WTC11 (cell line): ENCODE data around the gene MYO16. TPM values are rescaled to one million over a fixed set of nuclear protein-coding genes. Genes with fewer than 3 reads are reported as not detected.

Source experiments
- ATAC-seq: fragments of 200-7000 bp; cut with Tn5 transposase; 2 replicates; pipeline ENCODE4 v1.10.0; 2021; ENCODE audit warnings: mild to moderate bottlenecking, moderate library complexity
- CTCF ChIA-PET: fragments of 300-600 bp; sonication (Branson Sonifier 250); formaldehyde crosslinking; loops from one replicate; lab custom pipeline; 2021; ENCODE audit warnings: antibody characterized with exemption; lab: Charles Lee
- POLR2A ChIA-PET: fragments of 350-600 bp; sonication (Branson Sonifier 250); formaldehyde crosslinking; loops from one replicate; lab custom pipeline; 2021; ENCODE audit warnings: antibody characterized with exemption; lab: Charles Lee
- DNase-seq: peaks from one replicate; pipeline ENCODE4 v3.0.0; 2021; ENCODE audit warnings: low spot score
- H3K27ac Mint-ChIP-seq: 2 replicates; pipeline ENCODE4 v1.8.0; 2021; ENCODE audit warnings: mixed read lengths
- H3K27me3 Mint-ChIP-seq: 2 replicates; pipeline ENCODE4 v1.8.0; 2021; ENCODE audit warnings: low read depth, mild to moderate bottlenecking, moderate library complexity, mixed read lengths
- H3K36me3 Mint-ChIP-seq: 2 replicates; pipeline ENCODE4 v1.8.0; 2021; ENCODE audit warnings: mixed read lengths
- H3K4me1 Mint-ChIP-seq: 2 replicates; pipeline ENCODE4 v1.8.0; 2022; ENCODE audit warnings: mixed read lengths
- H3K4me3 Mint-ChIP-seq: 2 replicates; pipeline ENCODE4 v1.8.0; 2021; ENCODE audit warnings: mild to moderate bottlenecking, moderate library complexity, mixed read lengths
- H3K9me3 Mint-ChIP-seq: 2 replicates; pipeline ENCODE4 v1.8.0; 2021; ENCODE audit warnings: mixed read lengths
- ATF1 ChIP-seq: sonication (generic); formaldehyde crosslinking; IDR thresholded peaks from 2 replicates; pipeline ENCODE4 v1.8.1; 2023; ENCODE audit warnings: mild to moderate bottlenecking, moderate library complexity, missing genetic modification reagents
- CREM ChIP-seq: sonication (generic); formaldehyde crosslinking; IDR thresholded peaks from 2 replicates; pipeline ENCODE4 v1.8.1; 2022; ENCODE audit warnings: mild to moderate bottlenecking, missing genetic modification reagents, moderate library complexity
- ESRRA ChIP-seq: sonication (generic); formaldehyde crosslinking; IDR thresholded peaks from 2 replicates; pipeline ENCODE4 v1.8.1; 2022; ENCODE audit warnings: mild to moderate bottlenecking, missing genetic modification reagents, borderline replicate concordance
- ETV6 ChIP-seq: sonication (generic); formaldehyde crosslinking; IDR thresholded peaks from 2 replicates; pipeline ENCODE4 v1.8.1; 2022; ENCODE audit warnings: mild to moderate bottlenecking, missing genetic modification reagents
- FOXP1 ChIP-seq: sonication (generic); formaldehyde crosslinking; IDR thresholded peaks from 2 replicates; pipeline ENCODE4 v1.8.0; 2022; ENCODE audit warnings: missing genetic modification reagents, mild to moderate bottlenecking, moderate library complexity, borderline replicate concordance
- HMGA2 ChIP-seq: fragments of 250-450 bp; sonication (Bioruptor Pico); IDR thresholded peaks from 2 replicates; pipeline ENCODE4 v1.4.0; 2021; ENCODE audit warnings: mild to moderate bottlenecking, moderate library complexity
- KAT7 ChIP-seq: sonication (generic); formaldehyde crosslinking; IDR thresholded peaks from 2 replicates; pipeline ENCODE4 v1.8.1; 2023; ENCODE audit warnings: missing genetic modification reagents, mild to moderate bottlenecking, borderline replicate concordance
- MYBL2 ChIP-seq: sonication (generic); formaldehyde crosslinking; IDR thresholded peaks from 2 replicates; pipeline ENCODE4 v1.8.1; 2023; ENCODE audit warnings: mild to moderate bottlenecking, moderate library complexity, missing genetic modification reagents
- NFATC4 ChIP-seq: fragments of 250-450 bp; sonication (Bioruptor Pico); IDR thresholded peaks from 2 replicates; pipeline ENCODE4 v1.9.0; 2021; ENCODE audit warnings: mild to moderate bottlenecking
- RORB ChIP-seq: fragments of 250-450 bp; sonication (Bioruptor Pico); IDR thresholded peaks from 2 replicates; pipeline ENCODE4 v1.9.0; 2021; ENCODE audit warnings: mild to moderate bottlenecking
- SP1 ChIP-seq: sonication (generic); formaldehyde crosslinking; conservative IDR thresholded peaks from 2 replicates; pipeline ENCODE4 v1.8.1; 2022; ENCODE audit warnings: missing genetic modification reagents
- ZBTB21 ChIP-seq: sonication (generic); formaldehyde crosslinking; IDR thresholded peaks from 2 replicates; pipeline ENCODE4 v1.8.1; 2023; ENCODE audit warnings: mild to moderate bottlenecking, missing genetic modification reagents, borderline replicate concordance
- ZNF416 ChIP-seq: fragments of 250-450 bp; sonication (Bioruptor Pico); IDR thresholded peaks from 2 replicates; pipeline ENCODE4 v1.9.0; 2021; ENCODE audit warnings: mild to moderate bottlenecking, inconsistent platforms
- ZNF423 ChIP-seq: fragments of 250-450 bp; sonication (Bioruptor Pico); IDR thresholded peaks from 2 replicates; pipeline ENCODE4 v2.1.2; 2022; ENCODE audit warnings: mild to moderate bottlenecking, moderate library complexity
- total RNA-seq: library from RNA; stranded (reverse); gene quantifications from 3 replicates; pipeline ENCODE4 v1.2.3, GENCODE V29; 2021
- TF ChIP-seq, protein P1 (sequence below): sonication (generic); formaldehyde crosslinking; IDR thresholded peaks from 2 replicates; pipeline ENCODE4 v1.8.1; 2023; ENCODE audit warnings: mild to moderate bottlenecking, missing genetic modification reagents, moderate library complexity
- TF ChIP-seq, protein P2 (sequence below): sonication (generic); formaldehyde crosslinking; IDR thresholded peaks from 2 replicates; pipeline ENCODE4 v1.8.1; 2023; ENCODE audit warnings: mild to moderate bottlenecking, missing genetic modification reagents, moderate library complexity
- TF ChIP-seq, protein P3 (sequence below): fragments of 250-450 bp; sonication (Bioruptor Pico); IDR thresholded peaks from 2 replicates; pipeline ENCODE4 v1.9.0; 2021; ENCODE audit warnings: moderate library complexity, mild to moderate bottlenecking, inconsistent platforms, borderline replicate concordance
- TF ChIP-seq, protein P4 (sequence below): fragments of 250-450 bp; sonication (Bioruptor Pico); IDR thresholded peaks from 2 replicates; pipeline ENCODE4 v1.9.0; 2021; ENCODE audit warnings: mild to moderate bottlenecking
- TF ChIP-seq, protein P5 (sequence below): sonication (generic); formaldehyde crosslinking; IDR thresholded peaks from 2 replicates; pipeline ENCODE4 v1.8.0; 2022; ENCODE audit warnings: missing genetic modification reagents
- TF ChIP-seq, protein P6 (sequence below): sonication (generic); formaldehyde crosslinking; IDR thresholded peaks from 2 replicates; pipeline ENCODE4 v1.8.1; 2023; ENCODE audit warnings: mild to moderate bottlenecking, missing genetic modification reagents, borderline replicate concordance

MYO16 gene
- total RNA-seq, 1 experiment from 2014 or later = 0.09 TPM

DNA sequence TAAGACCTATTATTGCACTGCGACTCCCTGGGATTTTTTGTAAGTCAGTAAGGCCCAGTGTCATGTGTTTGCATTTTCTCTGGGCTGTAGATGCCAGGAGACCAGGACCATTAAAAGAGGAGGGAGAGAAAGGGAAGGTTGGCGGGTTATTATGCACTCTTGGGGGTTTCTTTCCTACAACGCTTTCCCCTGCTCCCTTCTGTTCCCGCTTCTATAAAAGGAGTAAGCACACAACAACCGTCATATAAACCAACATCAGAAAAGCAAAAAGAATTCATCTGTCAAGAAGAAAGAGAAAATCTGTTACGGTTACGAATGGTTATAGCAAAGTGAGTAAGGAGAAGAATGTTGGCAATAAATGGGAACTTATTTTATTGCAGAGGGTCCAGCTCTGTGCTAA, 615.2 kb downstream of the MYO16 start:
- DNase-seq (no peak), ATAC-seq (no peak)
- CTCF ChIA-PET = no interaction called here
- Mint-ChIP-seq H3K27me3 (no peaks in the 10 kb centered on the region), H3K9me3 (peaks cover 26% of the 10 kb centered on the region), H3K4me1 (peaks cover 8% of the 10 kb centered on the region; the same call in 1 of the 2 replicates), H3K36me3 (peaks cover 13% of the 10 kb centered on the region), H3K27ac (no peak overlapping the region), H3K4me3 (no peak overlapping the region)
- TF ChIP-seq ZNF423 (CRISPR knock-in tag) = no peak
- POLR2A ChIA-PET = no interaction called here

DNA sequence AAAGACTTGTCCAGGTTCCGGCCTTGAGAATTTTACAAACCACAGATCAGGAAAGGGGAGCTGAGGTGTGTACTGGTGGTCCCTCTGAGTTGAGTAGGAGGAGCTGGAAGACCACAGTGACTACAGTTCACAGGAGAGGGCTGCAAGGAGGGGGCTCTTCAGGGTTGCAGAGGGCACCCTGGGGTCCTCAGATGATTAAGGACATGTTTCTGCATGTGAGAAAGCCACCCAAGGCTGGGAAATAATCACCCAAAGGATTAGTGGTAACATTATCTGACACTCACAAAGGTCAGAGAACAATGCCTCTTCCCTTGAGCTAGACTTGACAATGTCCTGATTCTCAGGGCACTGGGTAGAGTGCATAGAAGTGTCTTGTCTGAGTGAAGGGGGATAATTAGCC, 616.6 kb downstream of the MYO16 start:
- ChIA-PET CTCF (no interaction called here), POLR2A (no interaction called here)
- no peak for ATAC-seq
- Mint-ChIP-seq H3K27me3 (no peaks in the 10 kb centered on the region), H3K27ac (no peak overlapping the region), H3K9me3 (peaks cover 32% of the 10 kb centered on the region), H3K4me3 (no peak overlapping the region), H3K36me3 (peaks cover 13% of the 10 kb centered on the region), H3K4me1 (peaks cover 8% of the 10 kb centered on the region; the same call in 1 of the 2 replicates)
- TF ChIP-seq, protein P1, sequence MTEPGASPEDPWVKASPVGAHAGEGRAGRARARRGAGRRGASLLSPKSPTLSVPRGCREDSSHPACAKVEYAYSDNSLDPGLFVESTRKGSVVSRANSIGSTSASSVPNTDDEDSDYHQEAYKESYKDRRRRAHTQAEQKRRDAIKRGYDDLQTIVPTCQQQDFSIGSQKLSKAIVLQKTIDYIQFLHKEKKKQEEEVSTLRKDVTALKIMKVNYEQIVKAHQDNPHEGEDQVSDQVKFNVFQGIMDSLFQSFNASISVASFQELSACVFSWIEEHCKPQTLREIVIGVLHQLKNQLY (CRISPR knock-in tag) = no peak
- TF ChIP-seq, protein P2, sequence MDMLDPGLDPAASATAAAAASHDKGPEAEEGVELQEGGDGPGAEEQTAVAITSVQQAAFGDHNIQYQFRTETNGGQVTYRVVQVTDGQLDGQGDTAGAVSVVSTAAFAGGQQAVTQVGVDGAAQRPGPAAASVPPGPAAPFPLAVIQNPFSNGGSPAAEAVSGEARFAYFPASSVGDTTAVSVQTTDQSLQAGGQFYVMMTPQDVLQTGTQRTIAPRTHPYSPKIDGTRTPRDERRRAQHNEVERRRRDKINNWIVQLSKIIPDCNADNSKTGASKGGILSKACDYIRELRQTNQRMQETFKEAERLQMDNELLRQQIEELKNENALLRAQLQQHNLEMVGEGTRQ = no peak
- TF ChIP-seq, protein P3, sequence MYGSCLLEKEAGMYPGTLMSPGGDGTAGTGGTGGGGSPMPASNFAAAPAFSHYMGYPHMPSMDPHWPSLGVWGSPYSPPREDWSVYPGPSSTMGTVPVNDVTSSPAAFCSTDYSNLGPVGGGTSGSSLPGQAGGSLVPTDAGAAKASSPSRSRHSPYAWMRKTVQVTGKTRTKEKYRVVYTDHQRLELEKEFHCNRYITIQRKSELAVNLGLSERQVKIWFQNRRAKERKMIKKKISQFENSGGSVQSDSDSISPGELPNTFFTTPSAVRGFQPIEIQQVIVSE (CRISPR knock-in tag) = no peak
- TF ChIP-seq ESRRA = no peak
- no peak for TF ChIP-seq HMGA2
- TF ChIP-seq ETV6 (CRISPR knock-in tag) = no peak
- no peak for TF ChIP-seq KAT7 (CRISPR knock-in tag)
- no peak for DNase-seq

DNA sequence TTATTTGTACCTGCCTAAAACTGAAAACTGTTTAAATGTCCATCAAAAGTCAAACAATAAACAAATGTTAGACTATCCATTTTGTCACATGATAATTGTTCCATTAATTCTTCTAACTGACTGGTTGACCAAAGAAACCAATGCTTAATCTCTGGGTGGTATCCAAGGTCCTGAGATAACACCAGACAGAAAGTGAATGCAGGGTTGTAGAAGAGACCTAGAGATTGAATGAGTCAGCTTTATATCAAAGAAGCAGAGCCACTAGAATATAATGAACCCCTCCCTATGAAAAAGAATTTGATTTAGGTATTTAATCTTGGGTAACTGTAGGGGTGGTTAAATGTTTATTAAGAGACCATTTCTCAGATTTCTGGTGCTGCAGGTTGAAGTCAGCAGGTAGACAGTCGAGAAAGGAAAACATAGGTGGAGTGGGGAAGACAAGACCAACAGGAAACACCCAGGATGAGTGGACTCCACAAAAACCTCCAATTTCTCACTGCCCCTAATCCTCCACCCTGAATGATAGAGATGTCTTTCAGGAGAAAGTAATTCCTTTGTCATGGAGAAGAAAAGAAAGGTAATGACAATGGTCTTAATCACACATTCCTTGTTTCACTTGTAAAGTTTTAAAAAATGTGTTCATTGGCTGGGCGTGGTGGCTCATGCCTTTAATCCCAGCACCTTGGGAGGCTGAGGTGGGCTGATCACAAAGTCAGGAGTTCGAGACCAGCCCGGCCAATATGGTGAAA, 620.5 kb downstream of the MYO16 start:
- H3K4me3 Mint-ChIP-seq = no peak overlapping the region
- DNase-seq (no peak), ATAC-seq (no peak)
- H3K27me3 Mint-ChIP-seq = no peaks in the 10 kb centered on the region
- peaks cover 32% of the 10 kb centered on the region for H3K9me3 Mint-ChIP-seq
- H3K4me1 Mint-ChIP-seq = 0 out of 2 replicates have a peak, but pooled peaks cover 6% of the 10 kb centered on the region
- no peak overlapping the region for H3K27ac Mint-ChIP-seq
- ChIA-PET POLR2A (no interaction called here), CTCF (no interaction called here)
- H3K36me3 Mint-ChIP-seq = peaks cover 13% of the 10 kb centered on the region
- TF ChIP-seq CREM (no peak), ATF1 (CRISPR knock-in tag) (no peak), NFATC4 (CRISPR knock-in tag) (no peak), ZBTB21 (CRISPR knock-in tag) (no peak), FOXP1 (CRISPR knock-in tag) (no peak), SP1 (no peak), ZNF416 (CRISPR knock-in tag) (no peak), MYBL2 (no peak), RORB (CRISPR knock-in tag) (no peak)
- TF ChIP-seq, protein P4, sequence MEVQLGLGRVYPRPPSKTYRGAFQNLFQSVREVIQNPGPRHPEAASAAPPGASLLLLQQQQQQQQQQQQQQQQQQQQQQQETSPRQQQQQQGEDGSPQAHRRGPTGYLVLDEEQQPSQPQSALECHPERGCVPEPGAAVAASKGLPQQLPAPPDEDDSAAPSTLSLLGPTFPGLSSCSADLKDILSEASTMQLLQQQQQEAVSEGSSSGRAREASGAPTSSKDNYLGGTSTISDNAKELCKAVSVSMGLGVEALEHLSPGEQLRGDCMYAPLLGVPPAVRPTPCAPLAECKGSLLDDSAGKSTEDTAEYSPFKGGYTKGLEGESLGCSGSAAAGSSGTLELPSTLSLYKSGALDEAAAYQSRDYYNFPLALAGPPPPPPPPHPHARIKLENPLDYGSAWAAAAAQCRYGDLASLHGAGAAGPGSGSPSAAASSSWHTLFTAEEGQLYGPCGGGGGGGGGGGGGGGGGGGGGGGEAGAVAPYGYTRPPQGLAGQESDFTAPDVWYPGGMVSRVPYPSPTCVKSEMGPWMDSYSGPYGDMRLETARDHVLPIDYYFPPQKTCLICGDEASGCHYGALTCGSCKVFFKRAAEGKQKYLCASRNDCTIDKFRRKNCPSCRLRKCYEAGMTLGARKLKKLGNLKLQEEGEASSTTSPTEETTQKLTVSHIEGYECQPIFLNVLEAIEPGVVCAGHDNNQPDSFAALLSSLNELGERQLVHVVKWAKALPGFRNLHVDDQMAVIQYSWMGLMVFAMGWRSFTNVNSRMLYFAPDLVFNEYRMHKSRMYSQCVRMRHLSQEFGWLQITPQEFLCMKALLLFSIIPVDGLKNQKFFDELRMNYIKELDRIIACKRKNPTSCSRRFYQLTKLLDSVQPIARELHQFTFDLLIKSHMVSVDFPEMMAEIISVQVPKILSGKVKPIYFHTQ = no peak
- TF ChIP-seq, protein P5, sequence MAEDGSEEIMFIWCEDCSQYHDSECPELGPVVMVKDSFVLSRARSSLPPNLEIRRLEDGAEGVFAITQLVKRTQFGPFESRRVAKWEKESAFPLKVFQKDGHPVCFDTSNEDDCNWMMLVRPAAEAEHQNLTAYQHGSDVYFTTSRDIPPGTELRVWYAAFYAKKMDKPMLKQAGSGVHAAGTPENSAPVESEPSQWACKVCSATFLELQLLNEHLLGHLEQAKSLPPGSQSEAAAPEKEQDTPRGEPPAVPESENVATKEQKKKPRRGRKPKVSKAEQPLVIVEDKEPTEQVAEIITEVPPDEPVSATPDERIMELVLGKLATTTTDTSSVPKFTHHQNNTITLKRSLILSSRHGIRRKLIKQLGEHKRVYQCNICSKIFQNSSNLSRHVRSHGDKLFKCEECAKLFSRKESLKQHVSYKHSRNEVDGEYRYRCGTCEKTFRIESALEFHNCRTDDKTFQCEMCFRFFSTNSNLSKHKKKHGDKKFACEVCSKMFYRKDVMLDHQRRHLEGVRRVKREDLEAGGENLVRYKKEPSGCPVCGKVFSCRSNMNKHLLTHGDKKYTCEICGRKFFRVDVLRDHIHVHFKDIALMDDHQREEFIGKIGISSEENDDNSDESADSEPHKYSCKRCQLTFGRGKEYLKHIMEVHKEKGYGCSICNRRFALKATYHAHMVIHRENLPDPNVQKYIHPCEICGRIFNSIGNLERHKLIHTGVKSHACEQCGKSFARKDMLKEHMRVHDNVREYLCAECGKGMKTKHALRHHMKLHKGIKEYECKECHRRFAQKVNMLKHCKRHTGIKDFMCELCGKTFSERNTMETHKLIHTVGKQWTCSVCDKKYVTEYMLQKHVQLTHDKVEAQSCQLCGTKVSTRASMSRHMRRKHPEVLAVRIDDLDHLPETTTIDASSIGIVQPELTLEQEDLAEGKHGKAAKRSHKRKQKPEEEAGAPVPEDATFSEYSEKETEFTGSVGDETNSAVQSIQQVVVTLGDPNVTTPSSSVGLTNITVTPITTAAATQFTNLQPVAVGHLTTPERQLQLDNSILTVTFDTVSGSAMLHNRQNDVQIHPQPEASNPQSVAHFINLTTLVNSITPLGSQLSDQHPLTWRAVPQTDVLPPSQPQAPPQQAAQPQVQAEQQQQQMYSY (CRISPR knock-in tag) = no peak
- TF ChIP-seq, protein P6, sequence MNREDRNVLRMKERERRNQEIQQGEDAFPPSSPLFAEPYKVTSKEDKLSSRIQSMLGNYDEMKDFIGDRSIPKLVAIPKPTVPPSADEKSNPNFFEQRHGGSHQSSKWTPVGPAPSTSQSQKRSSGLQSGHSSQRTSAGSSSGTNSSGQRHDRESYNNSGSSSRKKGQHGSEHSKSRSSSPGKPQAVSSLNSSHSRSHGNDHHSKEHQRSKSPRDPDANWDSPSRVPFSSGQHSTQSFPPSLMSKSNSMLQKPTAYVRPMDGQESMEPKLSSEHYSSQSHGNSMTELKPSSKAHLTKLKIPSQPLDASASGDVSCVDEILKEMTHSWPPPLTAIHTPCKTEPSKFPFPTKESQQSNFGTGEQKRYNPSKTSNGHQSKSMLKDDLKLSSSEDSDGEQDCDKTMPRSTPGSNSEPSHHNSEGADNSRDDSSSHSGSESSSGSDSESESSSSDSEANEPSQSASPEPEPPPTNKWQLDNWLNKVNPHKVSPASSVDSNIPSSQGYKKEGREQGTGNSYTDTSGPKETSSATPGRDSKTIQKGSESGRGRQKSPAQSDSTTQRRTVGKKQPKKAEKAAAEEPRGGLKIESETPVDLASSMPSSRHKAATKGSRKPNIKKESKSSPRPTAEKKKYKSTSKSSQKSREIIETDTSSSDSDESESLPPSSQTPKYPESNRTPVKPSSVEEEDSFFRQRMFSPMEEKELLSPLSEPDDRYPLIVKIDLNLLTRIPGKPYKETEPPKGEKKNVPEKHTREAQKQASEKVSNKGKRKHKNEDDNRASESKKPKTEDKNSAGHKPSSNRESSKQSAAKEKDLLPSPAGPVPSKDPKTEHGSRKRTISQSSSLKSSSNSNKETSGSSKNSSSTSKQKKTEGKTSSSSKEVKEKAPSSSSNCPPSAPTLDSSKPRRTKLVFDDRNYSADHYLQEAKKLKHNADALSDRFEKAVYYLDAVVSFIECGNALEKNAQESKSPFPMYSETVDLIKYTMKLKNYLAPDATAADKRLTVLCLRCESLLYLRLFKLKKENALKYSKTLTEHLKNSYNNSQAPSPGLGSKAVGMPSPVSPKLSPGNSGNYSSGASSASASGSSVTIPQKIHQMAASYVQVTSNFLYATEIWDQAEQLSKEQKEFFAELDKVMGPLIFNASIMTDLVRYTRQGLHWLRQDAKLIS (CRISPR knock-in tag) = no peak
